Measurements from ENCODE around the gene CMA1.
A peak's percentile ranks its signal among the peaks of the same experiment; 100 is the strongest.
"Not testable (repeated sequence)": the region's sequence is repeated elsewhere in the genome, so short reads cannot be mapped to it uniquely, and the experiment has no call there.

CMA1 gene

GRCh38 chr14:24508155-24508840 lies at the start of gene CMA1:
Gene CMA1 (minus strand): TSS chr14:24508265. CDS start chr14:24508235, 30 bp downstream.
- DNase-seq, result no peak

DNA sequence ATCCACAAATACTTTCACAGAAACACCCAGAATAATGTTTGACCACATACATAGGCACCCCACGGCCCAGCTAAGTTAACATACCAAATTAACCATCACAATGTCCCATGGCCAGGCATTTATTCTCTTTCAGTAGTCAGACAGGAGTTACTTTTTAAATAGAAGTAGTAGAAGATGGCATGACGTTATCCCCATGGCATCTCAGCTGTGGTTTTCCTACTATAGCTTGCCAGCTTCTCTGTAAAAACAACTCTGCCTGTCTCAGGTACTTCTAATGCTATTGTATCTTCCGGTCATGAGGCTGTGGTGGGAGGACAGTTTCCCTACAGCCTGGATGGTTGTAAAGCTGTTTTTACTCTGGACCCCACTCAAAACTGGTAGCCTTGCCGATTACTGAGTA lies 48.7 kb upstream of the CMA1 start:
- DNase-seq, result no peak

DNA sequence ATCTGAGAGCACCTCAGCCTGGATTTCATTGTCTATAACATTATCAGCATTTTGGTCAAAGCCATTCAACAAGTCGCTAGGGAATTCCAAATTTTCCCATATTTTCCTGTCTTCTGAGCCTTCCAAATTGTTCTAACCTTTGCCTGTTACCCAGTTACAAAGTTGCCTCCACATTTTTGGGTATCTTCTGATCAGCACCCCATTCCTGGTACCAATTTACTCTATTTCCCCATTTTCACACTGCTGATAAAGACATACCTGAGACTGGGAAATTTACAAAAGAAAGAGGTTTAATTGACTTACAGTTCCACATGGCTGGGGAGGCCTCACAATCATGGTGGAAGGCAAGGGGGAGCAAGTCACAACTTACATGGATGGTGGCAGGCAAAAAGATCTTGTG lies 41.0 kb upstream of the CMA1 start:
- DNase-seq, result not testable (repeated sequence)

- no peak for DNase-seq
Observed at GRCh38 chr14:24542346-24542936, 34.4 kb upstream of the CMA1 start.

DNA sequence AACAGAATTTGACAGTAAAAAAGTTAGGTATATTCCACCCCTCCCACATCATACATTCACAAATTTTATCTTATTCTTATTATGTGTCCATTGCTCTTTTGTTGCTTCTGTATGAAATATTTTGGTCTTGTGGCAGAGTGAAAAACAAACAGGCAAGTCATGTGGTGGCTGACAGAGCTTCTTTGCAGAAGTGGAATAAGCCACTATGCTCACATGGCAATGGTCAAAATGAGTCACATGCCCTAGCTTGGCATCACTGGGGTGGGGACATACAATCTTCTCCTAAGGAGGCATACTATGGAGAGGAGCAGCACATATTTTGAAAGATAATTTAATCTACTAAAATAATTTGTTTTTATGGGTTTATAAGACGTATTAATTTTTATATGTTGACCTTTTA lies 27.7 kb upstream of the CMA1 start:
- DNase-seq, result no peak

DNA sequence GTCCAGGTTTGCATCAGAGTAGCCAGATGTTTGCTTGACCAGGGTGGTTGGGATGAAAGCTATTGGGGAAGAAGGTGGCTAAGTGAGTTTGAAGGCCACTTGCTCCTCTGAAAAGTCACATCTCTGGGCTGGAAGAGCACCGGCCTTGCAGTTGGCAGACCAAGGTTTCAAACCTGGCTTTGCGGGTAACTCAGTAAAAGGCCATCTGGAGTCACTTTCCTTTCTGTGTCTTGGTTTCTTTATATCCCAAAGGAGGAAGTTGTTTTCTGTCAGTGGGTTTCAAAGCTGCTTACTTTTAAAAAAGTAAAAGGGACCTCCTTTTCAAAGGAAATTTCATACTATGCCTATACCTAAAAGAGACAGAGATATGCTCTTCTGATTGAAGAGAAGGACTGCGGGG lies 26.2 kb upstream of the CMA1 start:
- DNase-seq, result no peak

GRCh38 chr14:24525877-24526620 lies 18.0 kb upstream of the CMA1 start:
- DNase-seq, result not testable (repeated sequence)

DNA sequence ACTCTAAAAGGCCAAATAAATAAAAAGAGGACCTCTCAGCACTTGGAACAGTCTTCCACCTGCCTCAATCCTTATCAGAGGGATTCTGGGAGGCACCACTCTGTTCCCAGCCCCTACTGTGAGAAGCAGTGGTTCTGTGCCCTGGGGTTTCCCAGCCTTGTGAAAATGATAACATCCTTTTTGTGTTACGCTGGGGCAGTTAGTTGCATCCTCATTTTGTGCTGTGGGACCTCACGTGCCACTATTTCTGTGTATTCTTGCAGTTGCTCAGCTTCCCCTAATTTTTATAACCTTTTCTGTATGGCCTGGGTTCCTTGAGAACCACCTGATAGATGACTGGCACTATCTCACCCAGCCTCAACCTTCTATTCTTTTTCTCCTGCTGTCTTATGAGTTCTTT lies 10.8 kb upstream of the CMA1 start:
- no peak for DNase-seq

GRCh38 chr14:24514209-24514608 lies 6.1 kb upstream of the CMA1 start:
- DNase-seq, result no peak

DNA sequence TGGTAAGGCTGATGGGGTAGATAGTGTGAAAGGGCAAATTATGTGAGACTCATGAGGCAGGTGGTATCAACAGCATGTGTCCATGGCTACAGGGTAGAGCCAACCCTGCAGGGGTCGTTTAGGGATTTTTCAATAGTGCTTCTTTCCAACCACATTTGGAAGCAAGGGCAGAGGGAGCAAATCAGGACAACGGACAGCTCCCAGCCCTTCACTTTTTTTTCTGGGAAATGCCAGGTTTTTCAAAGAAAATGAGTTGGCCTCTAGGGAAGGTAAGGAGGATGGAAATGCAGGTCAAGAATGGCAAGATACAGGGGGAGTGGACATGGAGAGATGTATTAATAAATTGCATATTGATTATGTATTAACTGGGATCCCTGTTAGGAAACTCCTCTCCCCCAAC lies 4.9 kb upstream of the CMA1 start:
- no peak for DNase-seq

DNA sequence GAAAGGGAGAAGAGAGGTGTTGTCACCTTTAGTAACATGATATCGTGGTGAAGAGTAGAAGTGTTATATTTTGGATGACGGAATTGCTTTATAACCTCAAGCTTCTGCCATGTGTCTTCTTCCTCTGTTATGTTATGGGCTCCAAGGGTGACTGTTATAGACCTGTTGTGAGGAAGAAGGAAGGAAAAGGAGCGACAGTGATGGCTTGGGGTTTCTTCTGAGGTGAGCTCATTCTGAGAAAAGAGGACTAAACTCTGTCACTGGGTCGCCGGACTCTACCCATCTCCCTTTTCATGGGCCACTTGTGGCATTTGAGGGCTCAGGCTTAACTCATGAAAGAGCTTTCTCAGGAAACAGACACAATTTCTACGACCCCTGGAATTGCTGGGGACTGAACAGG lies 1.6 kb downstream of the CMA1 start:
- DNase-seq, result no peak

DNA sequence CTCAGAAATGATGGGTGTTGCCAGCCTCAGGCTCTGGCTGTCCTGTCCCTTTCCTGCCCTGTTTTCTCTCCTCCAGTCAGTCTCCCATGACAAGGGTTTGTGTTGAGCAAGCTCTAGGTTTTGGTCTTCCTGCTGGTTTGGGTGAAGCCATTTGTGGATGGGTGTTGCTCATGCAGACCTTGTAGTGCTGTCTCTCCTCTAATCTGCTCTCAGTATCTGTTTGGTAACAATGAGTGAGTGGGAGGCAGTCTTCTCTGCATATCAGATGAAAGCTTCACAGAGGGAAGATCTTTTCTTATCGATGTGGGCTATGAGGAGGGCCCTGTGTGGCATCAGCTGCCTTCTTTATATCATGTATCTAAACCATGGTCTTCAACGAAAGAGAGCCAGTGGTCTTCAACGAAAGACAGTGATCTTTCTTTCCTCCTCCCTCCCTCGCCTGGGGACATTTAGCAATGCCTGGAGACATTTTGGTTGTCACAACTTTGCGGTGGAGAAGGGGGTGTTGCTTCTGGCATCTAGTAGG lies 3.6 kb downstream of the CMA1 start:
- no peak for DNase-seq

- not testable (repeated sequence) for DNase-seq
Observed at GRCh38 chr14:24491586-24492408, 16.3 kb downstream of the CMA1 start.

- DNase-seq, result no peak
Observed at GRCh38 chr14:24483604-24484252, 24.3 kb downstream of the CMA1 start.

DNA sequence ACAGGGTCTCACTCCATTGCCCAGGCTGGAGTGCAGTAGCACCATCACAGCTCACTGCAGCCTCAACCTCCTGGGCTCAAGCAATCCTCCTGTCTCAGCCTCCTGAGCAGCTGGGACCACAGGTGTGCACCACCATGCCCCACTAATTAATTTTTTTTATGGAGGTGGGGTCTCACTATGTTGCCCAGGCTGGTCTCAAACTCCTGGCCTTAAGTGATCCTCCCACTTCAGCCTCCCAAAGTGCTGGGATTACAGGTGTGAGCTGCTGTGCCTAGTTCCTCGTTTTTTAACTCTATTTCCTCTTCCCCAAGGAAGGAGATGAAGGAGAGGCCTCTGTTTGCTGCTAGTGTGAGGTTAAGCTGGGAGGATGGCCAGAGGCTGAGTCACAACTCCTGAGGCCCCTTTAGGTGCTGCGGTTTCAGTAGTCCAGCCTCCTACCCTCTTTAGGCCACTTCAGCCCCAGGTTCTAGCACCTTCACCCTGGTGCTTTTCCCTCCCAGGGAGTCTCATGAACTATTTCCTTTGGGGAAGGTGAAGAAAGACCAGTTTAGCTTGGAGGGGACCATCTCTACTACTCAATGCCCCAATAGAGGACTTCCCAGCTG lies 25.3 kb downstream of the CMA1 start:
- DNase-seq, result not testable (repeated sequence)

DNA sequence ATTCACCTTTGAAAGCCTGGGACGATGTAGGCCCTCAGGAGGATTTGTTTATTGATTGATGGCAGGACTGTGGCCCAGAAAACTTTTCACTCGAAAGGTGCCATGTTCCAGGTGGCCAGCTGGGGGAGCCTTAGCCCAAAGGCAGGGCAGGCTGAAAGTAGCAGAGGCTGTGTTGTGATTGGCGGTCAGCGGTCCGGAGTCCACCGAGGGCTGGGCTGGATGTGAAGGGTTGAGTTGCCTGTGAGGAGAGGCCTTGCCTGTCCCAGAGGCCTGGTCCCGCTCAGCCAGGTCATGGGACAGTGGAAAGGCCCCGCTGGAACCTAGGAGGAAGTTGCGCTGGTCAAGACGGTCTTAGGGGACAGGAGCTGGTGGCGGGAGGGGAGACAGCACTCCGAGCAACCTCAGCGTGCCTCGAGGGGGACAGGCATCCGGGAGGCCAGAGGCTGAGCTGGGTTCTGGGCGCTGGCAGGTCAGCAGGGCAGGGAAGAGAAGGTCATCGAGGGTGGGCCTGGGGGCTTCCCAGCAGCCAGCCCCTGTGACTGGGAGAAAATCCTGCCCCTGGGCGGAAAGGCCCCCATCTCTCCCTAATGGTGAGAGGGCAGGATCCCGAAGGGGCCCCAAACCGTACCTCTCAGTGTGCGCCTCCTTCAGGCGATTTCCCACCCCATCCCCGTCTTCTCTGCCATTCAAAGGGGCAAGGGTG lies 26.3 kb downstream of the CMA1 start:
- DNase-seq, result peak; percentile 10

GRCh38 chr14:24479999-24480398 lies 28.1 kb downstream of the CMA1 start:
- DNase-seq, result not testable (repeated sequence)

- DNase-seq, result no peak
Observed at GRCh38 chr14:24475261-24475660, 32.8 kb downstream of the CMA1 start.

GRCh38 chr14:24473211-24473610 lies 34.9 kb downstream of the CMA1 start:
- DNase-seq, result no peak

DNA sequence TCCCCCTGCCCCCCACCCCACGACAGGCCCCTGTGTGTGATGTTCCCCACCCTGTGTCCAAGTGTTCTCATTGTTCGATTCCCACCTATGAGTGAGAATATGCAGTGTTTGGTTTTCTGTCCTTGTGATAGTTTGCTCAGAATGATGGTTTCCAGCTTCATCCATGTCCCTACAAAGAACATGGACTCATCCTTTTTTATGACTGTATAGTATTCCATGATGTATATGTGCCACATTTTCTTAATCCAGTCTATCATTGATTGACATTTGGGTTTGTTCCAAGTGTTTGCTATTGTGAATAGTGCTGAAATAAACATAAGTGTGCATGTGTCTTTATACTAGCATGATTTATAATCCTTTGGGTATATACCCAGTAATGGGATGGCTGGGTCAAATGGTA lies 37.6 kb downstream of the CMA1 start:
- DNase-seq, result not testable (repeated sequence)

GRCh38 chr14:24465805-24466204 lies 42.3 kb downstream of the CMA1 start:
- no peak for DNase-seq
